ENCODE data around the gene NLRP9. TPM values are rescaled to one million over a fixed set of nuclear protein-coding genes. Genes with fewer than 3 reads are reported as not detected.

The NLRP9 gene
- polyA plus RNA-seq, 1 donor from 2014 or later: not detected

DNA sequence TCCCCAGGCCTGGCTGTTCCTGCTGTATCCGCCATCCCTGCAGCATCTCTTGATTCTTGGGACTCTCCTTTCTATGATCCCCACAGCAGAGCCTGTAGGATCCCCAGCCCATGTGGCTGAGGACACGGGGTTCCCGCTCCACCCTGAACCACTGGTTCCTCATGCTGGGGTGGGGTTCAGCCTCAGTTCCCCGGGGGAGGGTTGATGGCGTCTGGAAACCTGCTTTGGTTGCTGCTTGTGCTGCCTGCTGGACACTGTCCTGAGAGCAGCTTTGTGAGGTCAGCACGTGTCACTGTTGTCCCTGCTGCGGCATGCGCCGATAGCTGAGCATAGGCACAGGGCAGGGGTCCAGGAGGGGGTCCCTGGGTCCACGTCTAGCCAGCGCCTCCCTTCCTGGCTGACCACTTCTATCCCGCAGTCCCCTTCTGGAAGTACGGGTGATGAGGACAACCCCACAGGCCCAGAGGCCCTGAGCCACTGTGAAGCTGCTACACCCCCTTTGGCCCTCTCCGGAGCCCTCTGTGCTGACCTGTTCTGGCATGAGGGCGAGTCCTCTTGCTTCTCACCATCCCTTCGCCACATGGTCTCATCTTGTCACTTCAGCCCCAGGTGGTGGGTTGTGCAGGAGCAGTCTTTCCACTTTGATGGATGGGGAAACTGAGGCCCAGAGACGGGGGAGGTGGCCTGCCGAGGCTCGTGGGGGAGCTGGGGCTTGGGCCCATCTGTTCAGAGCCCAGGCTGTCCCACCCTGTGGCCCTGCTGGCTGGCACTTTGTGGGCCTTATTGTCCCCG, 57.7 kb downstream of the NLRP9 start:
- H2AFZ ChIP-seq (ENCODE audit: low read depth, low read length): no peak overlapping the region
- no peak overlapping the region for H3K4me3 ChIP-seq (ENCODE audit: low read length)
- H3F3A ChIP-seq (ENCODE audit: insufficient read depth, low read length, poor library complexity, severe bottlenecking): no peaks in the 10 kb centered on the region
- no peaks in the 10 kb centered on the region for H3K27me3 ChIP-seq (ENCODE audit: insufficient read depth, low read depth, low read length)
- no peak overlapping the region for H3K4me2 ChIP-seq (ENCODE audit: low read length)
- H3K36me3 ChIP-seq (ENCODE audit: insufficient read depth, low read length): peaks cover 8% of the 10 kb centered on the region
- no peak overlapping the region for H3K9ac ChIP-seq (ENCODE audit: low read length)
- TF ChIP-seq, protein P1, sequence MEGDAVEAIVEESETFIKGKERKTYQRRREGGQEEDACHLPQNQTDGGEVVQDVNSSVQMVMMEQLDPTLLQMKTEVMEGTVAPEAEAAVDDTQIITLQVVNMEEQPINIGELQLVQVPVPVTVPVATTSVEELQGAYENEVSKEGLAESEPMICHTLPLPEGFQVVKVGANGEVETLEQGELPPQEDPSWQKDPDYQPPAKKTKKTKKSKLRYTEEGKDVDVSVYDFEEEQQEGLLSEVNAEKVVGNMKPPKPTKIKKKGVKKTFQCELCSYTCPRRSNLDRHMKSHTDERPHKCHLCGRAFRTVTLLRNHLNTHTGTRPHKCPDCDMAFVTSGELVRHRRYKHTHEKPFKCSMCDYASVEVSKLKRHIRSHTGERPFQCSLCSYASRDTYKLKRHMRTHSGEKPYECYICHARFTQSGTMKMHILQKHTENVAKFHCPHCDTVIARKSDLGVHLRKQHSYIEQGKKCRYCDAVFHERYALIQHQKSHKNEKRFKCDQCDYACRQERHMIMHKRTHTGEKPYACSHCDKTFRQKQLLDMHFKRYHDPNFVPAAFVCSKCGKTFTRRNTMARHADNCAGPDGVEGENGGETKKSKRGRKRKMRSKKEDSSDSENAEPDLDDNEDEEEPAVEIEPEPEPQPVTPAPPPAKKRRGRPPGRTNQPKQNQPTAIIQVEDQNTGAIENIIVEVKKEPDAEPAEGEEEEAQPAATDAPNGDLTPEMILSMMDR (IDR thresholded peaks at IDR 0.05; ENCODE audit: poor library complexity, severe bottlenecking): no peak
- TF ChIP-seq MXI1 (conservative IDR thresholded peaks at IDR 0.05; ENCODE audit: poor library complexity, severe bottlenecking) (no peak), EZH2 (IDR thresholded peaks at IDR 0.05; ENCODE audit: borderline replicate concordance, insufficient read depth, low read length, poor library complexity, severe bottlenecking) (no peak), POLR2AphosphoS5 (IDR thresholded peaks at IDR 0.05) (no peak), SMC3 (conservative IDR thresholded peaks at IDR 0.05; ENCODE audit: poor library complexity) (no peak), EP300 (conservative IDR thresholded peaks at IDR 0.05; ENCODE audit: poor library complexity, severe bottlenecking) (no peak), RAD21 (conservative IDR thresholded peaks at IDR 0.05) (no peak), TAF1 (IDR thresholded peaks at IDR 0.05; ENCODE audit: low read depth) (no peak)
- TF ChIP-seq, protein P2, sequence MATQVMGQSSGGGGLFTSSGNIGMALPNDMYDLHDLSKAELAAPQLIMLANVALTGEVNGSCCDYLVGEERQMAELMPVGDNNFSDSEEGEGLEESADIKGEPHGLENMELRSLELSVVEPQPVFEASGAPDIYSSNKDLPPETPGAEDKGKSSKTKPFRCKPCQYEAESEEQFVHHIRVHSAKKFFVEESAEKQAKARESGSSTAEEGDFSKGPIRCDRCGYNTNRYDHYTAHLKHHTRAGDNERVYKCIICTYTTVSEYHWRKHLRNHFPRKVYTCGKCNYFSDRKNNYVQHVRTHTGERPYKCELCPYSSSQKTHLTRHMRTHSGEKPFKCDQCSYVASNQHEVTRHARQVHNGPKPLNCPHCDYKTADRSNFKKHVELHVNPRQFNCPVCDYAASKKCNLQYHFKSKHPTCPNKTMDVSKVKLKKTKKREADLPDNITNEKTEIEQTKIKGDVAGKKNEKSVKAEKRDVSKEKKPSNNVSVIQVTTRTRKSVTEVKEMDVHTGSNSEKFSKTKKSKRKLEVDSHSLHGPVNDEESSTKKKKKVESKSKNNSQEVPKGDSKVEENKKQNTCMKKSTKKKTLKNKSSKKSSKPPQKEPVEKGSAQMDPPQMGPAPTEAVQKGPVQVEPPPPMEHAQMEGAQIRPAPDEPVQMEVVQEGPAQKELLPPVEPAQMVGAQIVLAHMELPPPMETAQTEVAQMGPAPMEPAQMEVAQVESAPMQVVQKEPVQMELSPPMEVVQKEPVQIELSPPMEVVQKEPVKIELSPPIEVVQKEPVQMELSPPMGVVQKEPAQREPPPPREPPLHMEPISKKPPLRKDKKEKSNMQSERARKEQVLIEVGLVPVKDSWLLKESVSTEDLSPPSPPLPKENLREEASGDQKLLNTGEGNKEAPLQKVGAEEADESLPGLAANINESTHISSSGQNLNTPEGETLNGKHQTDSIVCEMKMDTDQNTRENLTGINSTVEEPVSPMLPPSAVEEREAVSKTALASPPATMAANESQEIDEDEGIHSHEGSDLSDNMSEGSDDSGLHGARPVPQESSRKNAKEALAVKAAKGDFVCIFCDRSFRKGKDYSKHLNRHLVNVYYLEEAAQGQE (IDR thresholded peaks at IDR 0.05; ENCODE audit: borderline replicate concordance): no peak
- peaks cover 49% of the 10 kb centered on the region for H3K79me2 ChIP-seq (replicated peaks; ENCODE audit: insufficient read depth, low read length)
- H3K9me3 ChIP-seq (ENCODE audit: low read length): no peaks in the 10 kb centered on the region
- no peak overlapping the region for H3K27ac ChIP-seq (ENCODE audit: low read length)
- H3K9me2 ChIP-seq (ENCODE audit: insufficient read depth, low read length): no peaks in the 10 kb centered on the region
- H4K20me1 ChIP-seq (ENCODE audit: insufficient read depth): no peaks in the 10 kb centered on the region

DNA sequence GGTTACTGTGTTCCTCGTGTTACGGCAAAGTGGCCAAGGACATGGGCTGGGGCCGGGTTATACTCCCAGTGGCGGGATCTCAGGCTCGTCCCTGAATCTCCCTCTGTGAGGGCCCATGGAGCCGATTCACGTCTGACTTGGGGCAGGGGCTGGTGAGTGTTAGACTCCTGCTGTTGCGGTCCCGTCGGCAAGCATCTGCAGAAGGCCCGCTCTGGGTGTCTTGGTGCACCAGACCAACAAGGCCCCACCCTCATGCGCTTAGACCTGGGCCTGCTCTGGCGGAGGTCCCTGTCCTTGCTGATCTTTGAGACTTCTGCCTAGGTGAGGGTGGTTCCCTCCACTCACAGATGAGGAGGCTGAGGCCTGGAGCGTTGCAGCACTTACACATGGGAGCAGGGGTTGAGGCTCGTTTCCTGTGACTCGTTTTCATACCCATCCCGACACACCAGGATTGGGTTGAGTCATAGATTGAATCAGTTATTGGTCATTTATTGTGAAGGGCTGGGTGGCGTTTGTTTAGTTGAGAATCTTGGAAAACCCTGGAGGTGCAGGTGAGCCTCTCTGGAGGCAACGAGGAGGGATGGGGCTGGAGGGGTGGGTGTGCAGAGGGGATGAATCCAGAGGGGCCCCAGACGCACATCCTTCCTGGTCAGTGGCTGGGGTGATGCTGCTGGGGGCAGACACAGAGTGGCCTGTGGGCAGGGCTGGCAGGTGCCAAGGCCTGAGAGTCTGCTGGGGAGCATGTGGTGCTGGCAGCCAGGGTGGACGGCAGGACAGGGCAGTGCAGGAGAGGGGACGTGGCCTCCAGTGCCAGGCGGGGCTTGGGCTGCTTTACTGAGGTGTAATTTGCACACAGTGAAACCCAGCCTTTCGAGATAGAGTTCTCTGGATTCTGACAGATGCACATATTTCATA, 58.6 kb downstream of the NLRP9 start:
- H2AFZ ChIP-seq (ENCODE audit: low read depth, low read length): no peak overlapping the region

More for the DNA sequence above, 58.6 kb downstream of the NLRP9 start:
- Histone ChIP-seq H4K20me1 (ENCODE audit: insufficient read depth) (no peaks in the 10 kb centered on the region), H3K4me2 (ENCODE audit: low read length) (no peak overlapping the region), H3K27me3 (ENCODE audit: insufficient read depth, low read depth, low read length) (no peaks in the 10 kb centered on the region), H3K79me2 (replicated peaks; ENCODE audit: insufficient read depth, low read length) (peaks cover 52% of the 10 kb centered on the region), H3K9me3 (ENCODE audit: low read length) (no peaks in the 10 kb centered on the region), H3K9ac (ENCODE audit: low read length) (no peak overlapping the region), H3K27ac (ENCODE audit: low read length) (no peak overlapping the region), H3K9me2 (ENCODE audit: insufficient read depth, low read length) (no peaks in the 10 kb centered on the region), H3F3A (ENCODE audit: insufficient read depth, low read length, poor library complexity, severe bottlenecking) (no peaks in the 10 kb centered on the region), H3K36me3 (ENCODE audit: insufficient read depth, low read length) (peaks cover 8% of the 10 kb centered on the region), H3K4me3 (ENCODE audit: low read length) (no peak overlapping the region)
- TF ChIP-seq MXI1 (conservative IDR thresholded peaks at IDR 0.05; ENCODE audit: poor library complexity, severe bottlenecking): no peak
- TF ChIP-seq RAD21 (conservative IDR thresholded peaks at IDR 0.05): no peak
